B cell (primary cell): ENCODE data around the gene PRRC2C.

ENCODE experiments used
- CTCF ChIP-seq: fragments of 200-600 bp; IDR thresholded peaks from one replicate; pipeline ENCODE4 v1.8.0; 2022; ENCODE audit warnings: antibody characterized with exemption, mild to moderate bottlenecking
- EZH2 ChIP-seq: IDR thresholded peaks from 2 replicates; pipeline ENCODE4 v1.6.1; 2012; ENCODE audit warnings: borderline replicate concordance, low read depth, mild to moderate bottlenecking, moderate library complexity, low read length; ENCODE audit not compliant: insufficient read depth, poor library complexity, severe bottlenecking

- no peak for TF ChIP-seq EZH2
- TF ChIP-seq CTCF = no peak
Observed at GRCh38 chr1:171486048-171486519, 754 bp downstream of the PRRC2C start.
